NCI-H748 (cell line): Measurements from ENCODE around the gene NOSIP.

Source experiments
- DNase-seq: peaks from one replicate; lab custom pipeline; 2025; ENCODE audit not compliant: unreplicated experiment; lab: John Stamatoyannopoulos, UW

The NOSIP gene

GRCh38 chr19:49594993-49595818 is 14.8 kb upstream of the NOSIP start:
- DNase-seq: no peak

GRCh38 chr19:49594157-49594992 is 14.0 kb upstream of the NOSIP start:
- no peak for DNase-seq

- peak; percentile 96 for DNase-seq
These were observed 13.1 kb upstream of the NOSIP start for GRCh38 chr19:49593233-49594113.

GRCh38 chr19:49592486-49593232 is 12.3 kb upstream of the NOSIP start:
- peak; percentile 66 for DNase-seq

GRCh38 chr19:49591731-49592485 is 11.6 kb upstream of the NOSIP start:
- peak; percentile 72 for DNase-seq

- peak; percentile 76 for DNase-seq
These were observed 10.8 kb upstream of the NOSIP start, which contains the start of gene PRR12 for GRCh38 chr19:49590971-49591730. Gene PRR12 (plus strand): TSS chr19:49591182. CDS start chr19:49591655, 473 bp downstream.

- DNase-seq: peak; percentile 98
These were observed 10.0 kb upstream of the NOSIP start for GRCh38 chr19:49590071-49590970.

GRCh38 chr19:49589502-49589905 is 9.1 kb upstream of the NOSIP start:
- DNase-seq: no peak

- DNase-seq: no peak
These were observed 8.2 kb upstream of the NOSIP start for GRCh38 chr19:49588365-49589122.

- no peak for DNase-seq
These were observed 6.9 kb upstream of the NOSIP start for GRCh38 chr19:49587227-49587626.

GRCh38 chr19:49585023-49585422 is 4.7 kb upstream of the NOSIP start:
- DNase-seq: peak; percentile 86

GRCh38 chr19:49583239-49583638 is 2.9 kb upstream of the NOSIP start:
- DNase-seq: no peak

GRCh38 chr19:49581007-49581508 is 702 bp upstream of the NOSIP start, which contains the start of gene PRRG2:
Gene PRRG2 (plus strand): TSS chr19:49581316. CDS start chr19:49583220, 1,904 bp downstream.
- DNase-seq: peak; percentile 83

GRCh38 chr19:49579947-49580263 is 451 bp downstream of the NOSIP start:
- DNase-seq: no peak

GRCh38 chr19:49579193-49579592 is 1.2 kb downstream of the NOSIP start:
- DNase-seq: no peak

- no peak for DNase-seq
These were observed 6.1 kb downstream of the NOSIP start for GRCh38 chr19:49574206-49574755.

GRCh38 chr19:49573425-49573824 is 6.9 kb downstream of the NOSIP start:
- DNase-seq: no peak
